Breast epithelium (tissue), 4 donors: ENCODE data around the gene UBE2L3. TPM values are rescaled to one million over a fixed set of nuclear protein-coding genes. Genes with fewer than 3 reads are reported as not detected.
A peak's percentile ranks its signal among the peaks of the same experiment; 100 is the strongest.
"Not testable (repeated sequence)": the region's sequence is repeated elsewhere in the genome, so short reads cannot be mapped to it uniquely, and the experiment has no call there.

ENCODE experiments used
- DNase-seq, 2 donors: peaks; one replicate each; pipeline ENCODE4 v3.0.0-alpha.2; 2019; ENCODE audit warnings: low spot score in 2 of 2
- H3K27ac ChIP-seq, 2 donors: fragments of 200-600 bp; sonication (generic) in 1 of 2; one replicate each; pipeline ENCODE4 v1.5.1; 2016 to 2019; ENCODE audit warnings: mild to moderate bottlenecking in 1 of 2
- H3K27me3 ChIP-seq, 2 donors: fragments of 200-600 bp; sonication (generic) in 1 of 2; one replicate each; pipeline versions ENCODE4 v1.5.1 to v1.6.0; 2017 to 2019; ENCODE audit warnings: control low read depth in 1 of 2, mild to moderate bottlenecking in 1 of 2
- H3K36me3 ChIP-seq: fragments of 200-600 bp; one replicate; pipeline ENCODE4 v1.5.1; 2019
- H3K4me1 ChIP-seq, 2 donors: fragments of 200-600 bp; sonication (generic); one replicate each; pipeline ENCODE4 v1.5.1; 2016 to 2019; ENCODE audit warnings: control low read depth in 1 of 2
- H3K4me3 ChIP-seq, 3 donors: fragments of 200-600 bp; sonication (generic); 1 replicate in 2 of 3; 2 replicates in 1 of 3; pipeline ENCODE4 v1.5.1; 2016 to 2019; ENCODE audit warnings: mild to moderate bottlenecking in 3 of 3, moderate library complexity in 2 of 3
- H3K9me3 ChIP-seq, 2 donors: fragments of 200-600 bp; sonication (generic) in 1 of 2; one replicate each; pipeline ENCODE4 v1.5.1; 2016 to 2019; ENCODE audit warnings: control low read depth in 1 of 2
- CTCF ChIP-seq, 3 donors: fragments of 450-650 bp; IDR thresholded peaks; one replicate each; pipeline ENCODE4 v1.5.1; 2016 to 2017; ENCODE audit warnings: antibody characterized with exemption in 3 of 3, mild to moderate bottlenecking in 3 of 3, moderate library complexity in 3 of 3
- POLR2A ChIP-seq: fragments of 450-650 bp; IDR thresholded peaks from one replicate; pipeline ENCODE4 v1.6.1; 2016; ENCODE audit warnings: antibody characterized with exemption, mild to moderate bottlenecking, moderate library complexity
- POLR2AphosphoS5 ChIP-seq, 3 donors: sonication (generic); formaldehyde crosslinking; IDR thresholded peaks; one replicate each; pipeline ENCODE4 v1.6.1; 2017; ENCODE audit warnings: antibody characterized with exemption in 3 of 3
- intact Hi-C: fragments of 100-400 bp; cut with DNase I; formaldehyde crosslinking; loops from one replicate; pipeline ENCODE4 v1.15.1; 2023; ENCODE audit warnings: low total_unique reads
- total RNA-seq, 3 donors: library from RNA; depleted of rRNA; stranded (reverse); fragments of >200 nt; gene quantifications; one replicate each; pipeline ENCODE4 v1.1.0, GENCODE V29; 2016

UBE2L3 gene
- total RNA-seq, 3 donors from 2014 or later, result 34.1 to 40.8 (median 38.3) TPM

GRCh38 chr22:21559345-21560125 is 8.0 kb upstream of the UBE2L3 start:
- H3K27me3 ChIP-seq, result not testable (repeated sequence)
- DNase-seq, result peak in 1 of 2 donors; percentile 9

GRCh38 chr22:21560657-21561056 is 6.9 kb upstream of the UBE2L3 start:
- H3K27ac ChIP-seq, H3K4me1 ChIP-seq, H3K36me3 ChIP-seq, H3K4me3 ChIP-seq, intact Hi-C loops, DNase-seq, H3K9me3 ChIP-seq, H3K27me3 ChIP-seq: not testable (repeated sequence)

More at GRCh38 chr22:21559345-21560125, 8.0 kb upstream of the UBE2L3 start:
- H3K36me3 ChIP-seq, H3K4me1 ChIP-seq, intact Hi-C loops, H3K9me3 ChIP-seq, H3K4me3 ChIP-seq, H3K27ac ChIP-seq: not testable (repeated sequence)

- no peaks in the 10 kb centered on the region for H3K36me3 ChIP-seq
- H3K4me1 ChIP-seq, result no peaks in the 10 kb centered on the region
- H3K27ac ChIP-seq, result no peak overlapping the region
- DNase-seq, result no peak
- no peak for TF ChIP-seq POLR2AphosphoS5 (IDR thresholded peaks at IDR 0.05)
- no peak for TF ChIP-seq CTCF (IDR thresholded peaks at IDR 0.05)
- no peak for TF ChIP-seq POLR2A
- H3K27me3 ChIP-seq, result no peaks in the 10 kb centered on the region
- H3K4me3 ChIP-seq, result no peak overlapping the region
- H3K9me3 ChIP-seq, result no peaks in the 10 kb centered on the region
- intact Hi-C loops, result no loop called here
Measured at GRCh38 chr22:21563912-21564311, 3.6 kb upstream of the UBE2L3 start.

- no peaks in the 10 kb centered on the region for H3K9me3 ChIP-seq
- no peaks in the 10 kb centered on the region for H3K27me3 ChIP-seq
- intact Hi-C loops, result no loop called here
- TF ChIP-seq CTCF (IDR thresholded peaks at IDR 0.05), result no peak
- no peak for TF ChIP-seq POLR2A
- TF ChIP-seq POLR2AphosphoS5 (IDR thresholded peaks at IDR 0.05), result no peak
- no peak overlapping the region for H3K27ac ChIP-seq
- no peak for DNase-seq
- no peaks in the 10 kb centered on the region for H3K36me3 ChIP-seq
- H3K4me3 ChIP-seq, result no peak overlapping the region
- peaks cover under 1 to 1% of the 10 kb centered on the region in 2 donors for H3K4me1 ChIP-seq
Measured at GRCh38 chr22:21564411-21564810, 3.1 kb upstream of the UBE2L3 start.

- no peak for TF ChIP-seq CTCF (IDR thresholded peaks at IDR 0.05)
- no peak for TF ChIP-seq POLR2AphosphoS5 (IDR thresholded peaks at IDR 0.05)
- no peak for TF ChIP-seq POLR2A
- Histone ChIP-seq H3K9me3 (no peaks in the 10 kb centered on the region), H3K27ac (peak overlapping the region; percentile 94 to 97), H3K27me3 (no peaks in the 10 kb centered on the region), H3K4me1 (peaks cover 2 to 7% of the 10 kb centered on the region in 2 donors), H3K4me3 (peak overlapping the region; percentile 93 to 97 (median 96)), H3K36me3 (no peaks in the 10 kb centered on the region)
- DNase-seq, result no peak
- intact Hi-C loops, result no loop called here
Measured at GRCh38 chr22:21568347-21569075, 997 bp downstream of the UBE2L3 start.

- intact Hi-C loops, H3K4me1 ChIP-seq, H3K9me3 ChIP-seq, H3K27me3 ChIP-seq, DNase-seq, H3K36me3 ChIP-seq: not testable (repeated sequence)
- Histone ChIP-seq H3K27ac (peak overlapping the region in 1 of 2 donors; percentile 97), H3K4me3 (peak overlapping the region; percentile 93 to 97 (median 96))
Measured at GRCh38 chr22:21569076-21569427, 1.5 kb downstream of the UBE2L3 start.
